Measurements from ENCODE around the gene C2CD2.

C2CD2 gene

GRCh38 chr21:41897047-41897669 lies 56.7 kb downstream of the C2CD2 start:
- no peak for DNase-seq (ENCODE audit: low spot score)
- no CpG with 5 or more reads among the region's 11 CpGs for WGBS, 2 donors (ENCODE audit: extremely low coverage in 2 of 2, insufficient read length in 2 of 2, insufficient replicate concordance in 1 of 2)

GRCh38 chr21:41895643-41896493 lies 58.0 kb downstream of the C2CD2 start:
- DNase-seq (ENCODE audit: low spot score) = no peak
- no peak overlapping the region for H3K27ac ChIP-seq (replicated peaks; ENCODE audit: low read length)

More at GRCh38 chr21:41897047-41897669, 56.7 kb downstream of the C2CD2 start:
- H4K91ac ChIP-seq (ENCODE audit: low read depth, low read length, poor library complexity) = no peak overlapping the region
- peaks cover 0 to 15% of the 10 kb centered on the region in 2 donors for H3K36me3 ChIP-seq (replicated peaks in 1 of 2; ENCODE audit: control insufficient read depth in 2 of 2, insufficient read depth in 2 of 2, low read length in 2 of 2)
- H2BK120ac ChIP-seq (ENCODE audit: low read depth, low read length) = no peak overlapping the region
- H3K18ac ChIP-seq (ENCODE audit: low read length) = peak overlapping the region; percentile 88
- peak overlapping the region; percentile 21 for H2BK5ac ChIP-seq (ENCODE audit: low read length)
- no peaks in the 10 kb centered on the region for H3K9me3 ChIP-seq (replicated peaks in 1 of 2; ENCODE audit: control insufficient read depth in 2 of 2, insufficient read depth in 1 of 2, low read depth in 1 of 2, low read length in 2 of 2)
- no peak overlapping the region for H3K4me3 ChIP-seq (ENCODE audit: low read length in 2 of 2)
- no peak overlapping the region for H4K8ac ChIP-seq (ENCODE audit: low read depth, low read length)
- H2AK5ac ChIP-seq (ENCODE audit: low read depth, low read length) = peak overlapping the region; percentile 10
- H3K9ac ChIP-seq (ENCODE audit: low read depth, low read length, poor library complexity) = no peak overlapping the region
- H3K27me3 ChIP-seq (ENCODE audit: control insufficient read depth in 3 of 3, insufficient read depth in 3 of 3, low read depth in 1 of 3, low read length in 3 of 3) = no peaks in the 10 kb centered on the region
- no peak overlapping the region for H3K4ac ChIP-seq (ENCODE audit: low read length)
- H2BK15ac ChIP-seq (ENCODE audit: low read length) = no peak overlapping the region
- no peaks in the 10 kb centered on the region for H3K79me1 ChIP-seq (ENCODE audit: low read depth, low read length)
- no peak overlapping the region for H3K27ac ChIP-seq (replicated peaks; ENCODE audit: low read length)
- no peak overlapping the region for H2BK12ac ChIP-seq (ENCODE audit: low read length)
- no peak overlapping the region for H2AFZ ChIP-seq (ENCODE audit: low read length)
- no peak overlapping the region for H3K14ac ChIP-seq (ENCODE audit: low read length)
- no peak overlapping the region for H3K23ac ChIP-seq (ENCODE audit: low read depth, low read length, poor library complexity)
- peaks cover 6 to 27% of the 10 kb centered on the region in 2 donors for H3K4me1 ChIP-seq (ENCODE audit: control insufficient read depth in 2 of 2, insufficient read depth in 1 of 2, low read depth in 1 of 2, low read length in 2 of 2)
- H3K4me2 ChIP-seq (ENCODE audit: insufficient read depth, low read length, poor library complexity, severe bottlenecking) = no peak overlapping the region

DNA sequence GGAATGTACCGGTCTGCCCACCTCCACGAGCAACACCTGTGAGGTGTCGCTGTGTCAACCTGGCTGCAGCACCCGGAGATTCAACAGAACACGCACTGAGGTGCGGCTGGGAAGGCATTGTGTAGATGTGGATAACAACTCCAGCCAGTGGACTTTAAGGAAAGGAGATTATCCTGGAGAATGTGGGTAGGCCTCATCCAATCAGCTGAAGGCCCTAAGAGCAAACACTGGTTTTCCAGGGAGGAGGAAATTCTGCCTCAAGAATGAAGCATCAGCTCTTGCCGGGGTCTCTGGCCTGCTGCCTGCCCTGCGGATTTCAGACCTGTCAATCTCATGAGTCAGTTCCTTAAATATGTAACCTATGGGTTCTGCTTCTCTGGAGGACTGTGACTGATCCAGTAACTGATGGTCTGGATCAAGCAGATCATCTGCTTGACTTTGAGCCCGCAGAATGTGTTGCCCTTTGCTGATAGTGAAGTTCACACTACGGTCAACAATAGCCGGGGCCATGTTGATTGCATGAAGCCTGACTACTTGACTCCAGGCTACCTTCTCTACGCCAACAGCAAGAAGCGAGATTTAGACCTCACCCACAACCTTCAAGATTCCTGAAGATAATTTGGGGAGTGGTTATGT lies 58.8 kb downstream of the C2CD2 start:
- no peak overlapping the region for H3K4me2 ChIP-seq (ENCODE audit: insufficient read depth, low read length, poor library complexity, severe bottlenecking)
- H4K91ac ChIP-seq (ENCODE audit: low read depth, low read length, poor library complexity) = no peak overlapping the region
- H3K4me1 ChIP-seq (ENCODE audit: control insufficient read depth in 2 of 2, insufficient read depth in 1 of 2, low read depth in 1 of 2, low read length in 2 of 2) = peaks cover 6 to 27% of the 10 kb centered on the region in 2 donors
- WGBS, 2 donors (ENCODE audit: extremely low coverage in 2 of 2, insufficient read length in 2 of 2, insufficient replicate concordance in 1 of 2) = no CpG with 5 or more reads among the region's 13 CpGs
- H3K4ac ChIP-seq (ENCODE audit: low read length) = no peak overlapping the region
- no peak overlapping the region for H2AFZ ChIP-seq (ENCODE audit: low read length)
- H3K4me3 ChIP-seq (ENCODE audit: low read length in 2 of 2) = no peak overlapping the region
- no peak overlapping the region for H2AK5ac ChIP-seq (ENCODE audit: low read depth, low read length)
- no peak overlapping the region for H3K9ac ChIP-seq (ENCODE audit: low read depth, low read length, poor library complexity)
- no peak overlapping the region for H3K14ac ChIP-seq (ENCODE audit: low read length)
- no peaks in the 10 kb centered on the region for H3K79me1 ChIP-seq (ENCODE audit: low read depth, low read length)
- no peak for DNase-seq (ENCODE audit: low spot score)
- H2BK15ac ChIP-seq (ENCODE audit: low read length) = peak overlapping the region; percentile 82
- H2BK120ac ChIP-seq (ENCODE audit: low read depth, low read length) = no peak overlapping the region
- H3K23ac ChIP-seq (ENCODE audit: low read depth, low read length, poor library complexity) = no peak overlapping the region
- H3K27me3 ChIP-seq (ENCODE audit: control insufficient read depth in 3 of 3, insufficient read depth in 3 of 3, low read depth in 1 of 3, low read length in 3 of 3) = no peaks in the 10 kb centered on the region
- H3K9me3 ChIP-seq (replicated peaks in 1 of 2; ENCODE audit: control insufficient read depth in 2 of 2, insufficient read depth in 1 of 2, low read depth in 1 of 2, low read length in 2 of 2) = no peaks in the 10 kb centered on the region
- no peak overlapping the region for H3K27ac ChIP-seq (replicated peaks; ENCODE audit: low read length)
- peak overlapping the region; percentile 59 for H2BK12ac ChIP-seq (ENCODE audit: low read length)
- H2BK5ac ChIP-seq (ENCODE audit: low read length) = no peak overlapping the region
- no peak overlapping the region for H4K8ac ChIP-seq (ENCODE audit: low read depth, low read length)
- H3K18ac ChIP-seq (ENCODE audit: low read length) = no peak overlapping the region
- H3K36me3 ChIP-seq (replicated peaks in 1 of 2; ENCODE audit: control insufficient read depth in 2 of 2, insufficient read depth in 2 of 2, low read length in 2 of 2) = peaks cover 0 to 5% of the 10 kb centered on the region in 2 donors

More at GRCh38 chr21:41895643-41896493, 58.0 kb downstream of the C2CD2 start:
- Histone ChIP-seq H3K23ac (ENCODE audit: low read depth, low read length, poor library complexity) (no peak overlapping the region), H4K8ac (ENCODE audit: low read depth, low read length) (no peak overlapping the region), H3K9me3 (replicated peaks in 1 of 2; ENCODE audit: control insufficient read depth in 2 of 2, insufficient read depth in 1 of 2, low read depth in 1 of 2, low read length in 2 of 2) (no peaks in the 10 kb centered on the region), H3K27me3 (ENCODE audit: control insufficient read depth in 3 of 3, insufficient read depth in 3 of 3, low read depth in 1 of 3, low read length in 3 of 3) (no peaks in the 10 kb centered on the region), H3K4me2 (ENCODE audit: insufficient read depth, low read length, poor library complexity, severe bottlenecking) (no peak overlapping the region), H3K36me3 (replicated peaks in 1 of 2; ENCODE audit: control insufficient read depth in 2 of 2, insufficient read depth in 2 of 2, low read length in 2 of 2) (peaks cover 0 to 6% of the 10 kb centered on the region in 2 donors), H3K4me3 (ENCODE audit: low read length in 2 of 2) (peak overlapping the region in 1 of 2 donors; percentile 44), H2BK120ac (ENCODE audit: low read depth, low read length) (no peak overlapping the region), H3K4me1 (ENCODE audit: control insufficient read depth in 2 of 2, insufficient read depth in 1 of 2, low read depth in 1 of 2, low read length in 2 of 2) (peaks cover 6 to 27% of the 10 kb centered on the region in 2 donors), H2BK15ac (ENCODE audit: low read length) (no peak overlapping the region), H3K18ac (ENCODE audit: low read length) (no peak overlapping the region), H2AK5ac (ENCODE audit: low read depth, low read length) (no peak overlapping the region), H2BK12ac (ENCODE audit: low read length) (no peak overlapping the region), H3K14ac (ENCODE audit: low read length) (peak overlapping the region; percentile 31), H2AFZ (ENCODE audit: low read length) (no peak overlapping the region), H3K79me1 (ENCODE audit: low read depth, low read length) (no peaks in the 10 kb centered on the region), H3K4ac (ENCODE audit: low read length) (peak overlapping the region; percentile 8), H3K9ac (ENCODE audit: low read depth, low read length, poor library complexity) (peak overlapping the region; percentile 72), H2BK5ac (ENCODE audit: low read length) (no peak overlapping the region), H4K91ac (ENCODE audit: low read depth, low read length, poor library complexity) (no peak overlapping the region)
- WGBS, 2 donors (ENCODE audit: extremely low coverage in 2 of 2, insufficient read length in 2 of 2, insufficient replicate concordance in 1 of 2) = no CpG with 5 or more reads among the region's 22 CpGs

DNA sequence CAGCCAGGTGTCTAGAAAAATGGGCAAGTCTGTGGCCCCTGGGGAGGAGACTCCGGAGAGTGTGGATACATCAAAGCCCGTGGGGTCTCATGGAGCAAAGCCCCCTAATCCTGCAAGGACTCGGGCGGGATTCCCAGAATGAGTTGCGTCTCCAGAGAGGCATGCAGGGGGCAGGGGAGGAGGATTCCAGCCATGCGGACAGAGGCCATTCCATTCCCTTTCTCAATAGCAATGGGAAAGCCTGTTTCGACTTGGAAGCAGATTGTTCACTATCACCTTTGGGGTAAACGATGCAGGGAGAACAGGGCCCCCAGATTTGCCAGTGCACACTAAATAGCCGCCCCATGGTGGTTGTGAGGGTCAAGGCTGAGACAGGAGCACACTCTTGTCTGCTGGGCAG lies 59.3 kb downstream of the C2CD2 start:
- no peak overlapping the region for H3K4ac ChIP-seq (ENCODE audit: low read length)
- H4K8ac ChIP-seq (ENCODE audit: low read depth, low read length) = no peak overlapping the region
- no peak overlapping the region for H3K4me3 ChIP-seq (ENCODE audit: low read length in 2 of 2)
- H3K14ac ChIP-seq (ENCODE audit: low read length) = no peak overlapping the region
- peaks cover 5 to 27% of the 10 kb centered on the region in 2 donors for H3K4me1 ChIP-seq (ENCODE audit: control insufficient read depth in 2 of 2, insufficient read depth in 1 of 2, low read depth in 1 of 2, low read length in 2 of 2)
- no peak overlapping the region for H3K23ac ChIP-seq (ENCODE audit: low read depth, low read length, poor library complexity)
- H3K36me3 ChIP-seq (replicated peaks in 1 of 2; ENCODE audit: control insufficient read depth in 2 of 2, insufficient read depth in 2 of 2, low read length in 2 of 2) = peaks cover 0 to 5% of the 10 kb centered on the region in 2 donors
- no peak overlapping the region for H2AFZ ChIP-seq (ENCODE audit: low read length)
- H2BK120ac ChIP-seq (ENCODE audit: low read depth, low read length) = no peak overlapping the region
- DNase-seq (ENCODE audit: low spot score) = no peak
- H3K27me3 ChIP-seq (ENCODE audit: control insufficient read depth in 3 of 3, insufficient read depth in 3 of 3, low read depth in 1 of 3, low read length in 3 of 3) = no peaks in the 10 kb centered on the region
- no peak overlapping the region for H3K9ac ChIP-seq (ENCODE audit: low read depth, low read length, poor library complexity)
- H3K79me1 ChIP-seq (ENCODE audit: low read depth, low read length) = no peaks in the 10 kb centered on the region
- no peak overlapping the region for H4K91ac ChIP-seq (ENCODE audit: low read depth, low read length, poor library complexity)
- H2BK12ac ChIP-seq (ENCODE audit: low read length) = no peak overlapping the region
- no peak overlapping the region for H2AK5ac ChIP-seq (ENCODE audit: low read depth, low read length)
- H2BK15ac ChIP-seq (ENCODE audit: low read length) = no peak overlapping the region
- no peak overlapping the region for H3K27ac ChIP-seq (replicated peaks; ENCODE audit: low read length)
- H3K18ac ChIP-seq (ENCODE audit: low read length) = no peak overlapping the region
- no peak overlapping the region for H2BK5ac ChIP-seq (ENCODE audit: low read length)
- no peaks in the 10 kb centered on the region for H3K9me3 ChIP-seq (replicated peaks in 1 of 2; ENCODE audit: control insufficient read depth in 2 of 2, insufficient read depth in 1 of 2, low read depth in 1 of 2, low read length in 2 of 2)
- no CpG with 5 or more reads among the region's 9 CpGs for WGBS, 2 donors (ENCODE audit: extremely low coverage in 2 of 2, insufficient read length in 2 of 2, insufficient replicate concordance in 1 of 2)
- H3K4me2 ChIP-seq (ENCODE audit: insufficient read depth, low read length, poor library complexity, severe bottlenecking) = no peak overlapping the region

Data from neuronal stem cell (in vitro differentiated cells).